Endothelial cell of umbilical vein (primary cell): Measurements from ENCODE around the gene OR5J2. TPM values are rescaled to one million over a fixed set of nuclear protein-coding genes. Genes with fewer than 3 reads are reported as not detected.

Experiments used
- BruUV-seq: library from RNA; stranded (reverse); fragments of 400-500 nt; replicated peaks from 2 replicates; lab custom pipeline; 2021; lab: Mats Ljungman, UMichigan
- CTCF ChIA-PET: fragments of 300-600, 350-600 bp; sonication (Branson Sonifier 250); formaldehyde crosslinking; loops from one replicate; lab custom pipeline; 2021; ENCODE audit warnings: antibody characterized with exemption, inconsistent platforms; lab: Charles Lee
- POLR2A ChIA-PET: fragments of 300-600, 350-600 bp; sonication (Branson Sonifier 250); formaldehyde crosslinking; loops from one replicate; lab custom pipeline; 2021; ENCODE audit warnings: antibody characterized with exemption, inconsistent platforms; lab: Charles Lee
- DNase-seq: peaks from one replicate; pipeline ENCODE4 v3.0.0-alpha.2; 2011; ENCODE audit warnings: low read depth, low spot score
- FAIRE-seq: peaks from 2 replicates; lab custom pipeline; 2011; peaks lifted over from hg19 to GRCh38; lab: Jason Lieb, UNC
- H2AFZ ChIP-seq: 2 replicates; pipeline ENCODE4 v1.6.0; 2012; ENCODE audit warnings: low read depth, low read length, control low read depth, inconsistent platforms
- H3K27ac ChIP-seq: 2 replicates; pipeline ENCODE4 v1.5.1; 2011; ENCODE audit warnings: low read depth, mild to moderate bottlenecking, control low read depth, low read length, moderate library complexity; ENCODE audit not compliant: insufficient read depth
- H3K27me3 ChIP-seq, 2 experiments: 2 replicates each; pipeline versions ENCODE4 v1.6.0 to v1.6.1; 2011; ENCODE audit warnings: low read length in 2 of 2, mixed read lengths in 1 of 2; ENCODE audit not compliant: control insufficient read depth in 2 of 2, insufficient read depth in 2 of 2
- H3K36me3 ChIP-seq, 2 experiments: 2 replicates in 1 of 2; 3 replicates in 1 of 2; pipeline ENCODE4 v1.5.1; 2011; ENCODE audit warnings: low read length in 2 of 2, mild to moderate bottlenecking in 1 of 2, moderate library complexity in 1 of 2; ENCODE audit not compliant: control insufficient read depth in 2 of 2, insufficient read depth in 2 of 2; ENCODE audit errors: extremely low read depth in 1 of 2
- H3K4me1 ChIP-seq: 3 replicates; pipeline ENCODE4 v1.5.1; 2011; ENCODE audit warnings: mild to moderate bottlenecking, low read length; ENCODE audit not compliant: control insufficient read depth, insufficient read depth; ENCODE audit errors: extremely low read depth
- H3K4me2 ChIP-seq: 2 replicates; pipeline ENCODE4 v1.6.1; 2011; ENCODE audit warnings: low read length, control low read depth, mixed read lengths; ENCODE audit not compliant: insufficient read depth
- H3K4me3 ChIP-seq, 3 experiments: fragments of 200-600 bp in 1 of 3; sonication (generic), shearing (Covaris generic) in 1 of 3; replicated peaks in 1 of 3; 2 replicates each; pipeline ENCODE4 v1.5.1; 2011 to 2016; ENCODE audit warnings: control low read depth in 3 of 3, low read length in 3 of 3, mild to moderate bottlenecking in 2 of 3, inconsistent platforms in 1 of 3, low read depth in 1 of 3, moderate library complexity in 1 of 3; ENCODE audit not compliant: insufficient read depth in 1 of 3
- H3K79me2 ChIP-seq: 2 replicates; pipeline ENCODE4 v1.6.0; 2012; ENCODE audit warnings: low read length, inconsistent platforms; ENCODE audit not compliant: control insufficient read depth, insufficient read depth
- H3K9ac ChIP-seq: replicated peaks from 2 replicates; pipeline ENCODE3; 2011; ENCODE audit warnings: low read length, control low read depth; ENCODE audit not compliant: insufficient read depth; ENCODE audit errors: extremely low read depth
- H3K9me1 ChIP-seq: replicated peaks from 3 replicates; pipeline ENCODE4 v1.6.0; 2011; ENCODE audit warnings: mild to moderate bottlenecking, low read length; ENCODE audit not compliant: control insufficient read depth, insufficient read depth; ENCODE audit errors: extremely low read depth
- H3K9me3 ChIP-seq: replicated peaks from 2 replicates; pipeline ENCODE4 v1.5.1; 2012; ENCODE audit warnings: low read length, inconsistent platforms; ENCODE audit not compliant: control insufficient read depth, insufficient read depth
- H4K20me1 ChIP-seq: replicated peaks from 2 replicates; pipeline ENCODE3; 2011; ENCODE audit warnings: mild to moderate bottlenecking, low read length; ENCODE audit not compliant: control insufficient read depth, insufficient read depth; ENCODE audit errors: extremely low read depth
- EZH2 ChIP-seq: IDR thresholded peaks from 2 replicates; pipeline ENCODE4 v1.6.1; 2012; ENCODE audit warnings: borderline replicate concordance, low read depth, mild to moderate bottlenecking, moderate library complexity, low read length, inconsistent platforms; ENCODE audit not compliant: severe bottlenecking
- FOS ChIP-seq: IDR thresholded peaks from 2 replicates; pipeline ENCODE4 v1.6.1; 2011; ENCODE audit warnings: mild to moderate bottlenecking, low read length, moderate library complexity, borderline replicate concordance; ENCODE audit not compliant: insufficient read depth
- GATA2 ChIP-seq: IDR thresholded peaks from 2 replicates; pipeline ENCODE4 v1.7.0; 2011; ENCODE audit warnings: low read depth, mild to moderate bottlenecking, moderate library complexity, mixed read lengths, low read length; ENCODE audit not compliant: insufficient read length, insufficient read depth
- JUN ChIP-seq: IDR thresholded peaks from 2 replicates; pipeline ENCODE4 v1.6.1; 2011; ENCODE audit warnings: borderline replicate concordance, low read depth; ENCODE audit not compliant: insufficient read length, insufficient read depth
- MYC ChIP-seq: IDR thresholded peaks from one replicate; pipeline ENCODE4 v1.6.1; 2011; ENCODE audit warnings: mild to moderate bottlenecking, low read depth, low read length
- POLR2A ChIP-seq: IDR thresholded peaks from 2 replicates; pipeline ENCODE4 v1.6.1; 2012; ENCODE audit warnings: low read depth, mild to moderate bottlenecking, control low read depth, low read length
- POLR2AphosphoS5 ChIP-seq: IDR thresholded peaks from 2 replicates; pipeline ENCODE4 v1.6.1; 2012; ENCODE audit warnings: low read depth, mild to moderate bottlenecking, control low read depth, low read length, moderate library complexity; ENCODE audit not compliant: insufficient read depth
- dilution Hi-C: fragments of 300-500 bp; cut with MboI; formaldehyde crosslinking; loops from one replicate; pipeline ENCODE4 v1.15.0; 2019; ENCODE audit warnings: low sequenced_read_pairs; ENCODE audit not compliant: extremely low pct_ligation_motif_present
- intact Hi-C: fragments of 100-400 bp; cut with micrococcal nuclease; formaldehyde crosslinking; loops from one replicate; pipeline ENCODE4 v1.10.0; 2022
- polyA plus RNA-seq, 4 experiments: library from polyadenylated mRNA; depleted of rRNA in 3 of 4; stranded (reverse) in 3 of 4; unstranded in 1 of 4; fragments of >200 nt; gene quantifications; 2 replicates each; pipeline versions ENCODE4 v1.2.1 to v1.2.3, GENCODE V29; 2011 to 2012; ENCODE audit warnings: missing spikeins in 1 of 4
- total RNA-seq: library from RNA; stranded (reverse); gene quantifications from 2 replicates; pipeline ENCODE4 v1.2.3, GENCODE V29; 2021
- TF ChIP-seq, protein P1 (sequence below), 2 donors: IDR thresholded peaks; 1 replicate in 1 of 2; 2 replicates in 1 of 2; pipeline ENCODE4 v1.5.1; 2011; ENCODE audit warnings: low read length in 2 of 2, mild to moderate bottlenecking in 2 of 2, moderate library complexity in 2 of 2, control low read depth in 1 of 2, inconsistent platforms in 1 of 2, low read depth in 1 of 2; ENCODE audit not compliant: insufficient read depth in 1 of 2; ENCODE audit errors: extremely low read depth in 1 of 2
- TF ChIP-seq, protein P2 (sequence below): IDR thresholded peaks from 2 replicates; pipeline ENCODE4 v1.6.1; 2011; ENCODE audit not compliant: insufficient read depth, insufficient read length

OR5J2 gene
- total and polyA plus RNA-seq, 2 donors (not counting 3 experiments of a cell fraction or from before 2014, with no cell fraction given), result not detected

DNA sequence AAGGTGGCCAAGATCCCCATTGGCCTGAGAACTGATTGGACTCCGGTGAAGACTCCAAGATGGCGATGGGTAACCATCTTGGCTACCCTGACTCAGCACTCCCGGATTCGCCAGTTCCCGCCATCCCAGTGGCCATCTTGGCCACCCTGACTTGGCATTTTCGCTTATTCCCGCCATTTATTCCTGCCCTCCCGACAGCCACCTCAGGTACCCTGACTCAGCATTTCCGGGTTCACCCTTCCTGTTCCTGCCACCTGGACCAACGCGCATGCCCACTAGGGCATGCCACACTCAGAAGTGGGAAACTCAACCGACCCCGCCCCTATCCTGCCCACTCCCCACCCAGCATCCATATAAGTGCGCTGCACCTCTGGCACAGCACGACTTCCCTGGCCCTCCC is 24.1 kb upstream of the OR5J2 start:
- intact Hi-C loops, result no loop called here
- Histone ChIP-seq H4K20me1 (no peaks in the 10 kb centered on the region), H3K9ac (no peak overlapping the region), H3K4me3 (no peak overlapping the region), H3K36me3 (no peaks in the 10 kb centered on the region), H3K9me3 (peaks cover 2% of the 10 kb centered on the region), H2AFZ (no peak overlapping the region), H3K79me2 (no peaks in the 10 kb centered on the region), H3K27me3 (no peaks in the 10 kb centered on the region), H3K27ac (no peak overlapping the region), H3K9me1 (no peaks in the 10 kb centered on the region), H3K4me1 (no peaks in the 10 kb centered on the region), H3K4me2 (no peak overlapping the region)
- dilution Hi-C loops, result no loop called here
- POLR2A ChIA-PET, result no interaction called here
- no TSS peak for BruUV-seq
- DNase-seq (no peak), FAIRE-seq (no peak)
- CTCF ChIA-PET, result no interaction called here
- no peak for TF ChIP-seq JUN
- TF ChIP-seq FOS, result no peak
- TF ChIP-seq, protein P1, sequence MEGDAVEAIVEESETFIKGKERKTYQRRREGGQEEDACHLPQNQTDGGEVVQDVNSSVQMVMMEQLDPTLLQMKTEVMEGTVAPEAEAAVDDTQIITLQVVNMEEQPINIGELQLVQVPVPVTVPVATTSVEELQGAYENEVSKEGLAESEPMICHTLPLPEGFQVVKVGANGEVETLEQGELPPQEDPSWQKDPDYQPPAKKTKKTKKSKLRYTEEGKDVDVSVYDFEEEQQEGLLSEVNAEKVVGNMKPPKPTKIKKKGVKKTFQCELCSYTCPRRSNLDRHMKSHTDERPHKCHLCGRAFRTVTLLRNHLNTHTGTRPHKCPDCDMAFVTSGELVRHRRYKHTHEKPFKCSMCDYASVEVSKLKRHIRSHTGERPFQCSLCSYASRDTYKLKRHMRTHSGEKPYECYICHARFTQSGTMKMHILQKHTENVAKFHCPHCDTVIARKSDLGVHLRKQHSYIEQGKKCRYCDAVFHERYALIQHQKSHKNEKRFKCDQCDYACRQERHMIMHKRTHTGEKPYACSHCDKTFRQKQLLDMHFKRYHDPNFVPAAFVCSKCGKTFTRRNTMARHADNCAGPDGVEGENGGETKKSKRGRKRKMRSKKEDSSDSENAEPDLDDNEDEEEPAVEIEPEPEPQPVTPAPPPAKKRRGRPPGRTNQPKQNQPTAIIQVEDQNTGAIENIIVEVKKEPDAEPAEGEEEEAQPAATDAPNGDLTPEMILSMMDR (IDR thresholded peaks at IDR 0.05; ENCODE audit: extremely low read depth in 1 of 2, insufficient read depth in 1 of 2, low read depth in 1 of 2, low read length in 2 of 2), result no peak
- TF ChIP-seq, protein P2, sequence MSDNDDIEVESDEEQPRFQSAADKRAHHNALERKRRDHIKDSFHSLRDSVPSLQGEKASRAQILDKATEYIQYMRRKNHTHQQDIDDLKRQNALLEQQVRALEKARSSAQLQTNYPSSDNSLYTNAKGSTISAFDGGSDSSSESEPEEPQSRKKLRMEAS, result no peak
- no peak for TF ChIP-seq GATA2
- TF ChIP-seq MYC, result no peak
- no peak for TF ChIP-seq EZH2
- no peak for TF ChIP-seq POLR2A
- no peak for TF ChIP-seq POLR2AphosphoS5
